ENCODE data around the gene RTP3.

The RTP3 gene

DNA sequence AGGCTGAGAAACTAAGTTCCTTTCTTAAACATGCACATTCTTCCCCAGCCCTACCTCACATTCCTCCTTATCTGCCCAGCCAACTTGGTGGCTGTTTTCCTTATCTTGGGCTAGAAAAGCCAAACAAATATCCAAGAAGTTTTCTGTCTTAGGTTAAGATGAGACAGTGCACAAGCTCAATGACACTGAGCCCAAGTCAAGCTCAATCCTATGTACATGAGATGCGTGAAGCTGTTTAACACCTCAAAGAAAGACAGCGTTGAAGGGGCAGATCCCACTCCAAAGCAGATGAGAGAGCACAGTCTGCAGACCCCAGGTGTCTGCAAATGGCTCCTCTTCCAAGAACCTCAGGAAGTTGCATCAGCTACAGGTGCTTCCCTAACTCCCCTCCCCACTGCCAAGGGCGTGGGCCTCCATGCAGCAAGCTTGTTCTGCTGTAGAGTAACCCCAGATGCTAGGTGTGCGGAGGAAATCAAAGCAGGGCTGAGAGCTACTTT lies 51.7 kb downstream of the RTP3 start:
- no peak for DNase-seq

DNA sequence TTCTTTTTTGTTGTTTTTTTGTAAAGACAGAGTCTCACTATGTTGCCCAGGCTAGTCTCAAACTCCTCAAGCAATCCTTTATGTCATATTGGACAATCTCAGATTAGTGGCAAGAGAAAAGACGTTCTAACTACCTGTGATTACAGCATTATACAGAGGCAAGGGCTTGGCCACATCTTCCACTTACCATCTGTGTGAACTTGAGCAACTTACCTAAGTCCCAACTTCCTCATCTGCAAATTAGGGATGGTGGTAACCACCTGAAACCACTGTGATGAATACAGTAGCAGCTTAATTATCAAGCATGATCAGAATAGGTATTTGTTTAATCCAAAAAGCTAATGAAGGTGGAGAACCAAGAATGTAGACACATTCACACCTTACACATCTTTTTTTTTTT lies 52.2 kb downstream of the RTP3 start:
- no peak for DNase-seq

Measured in EL (cell line).